Spleen (tissue), 11 donors: ENCODE data around the gene ABCG4. TPM values are rescaled to one million over a fixed set of nuclear protein-coding genes. Genes with fewer than 3 reads are reported as not detected.

Experiments
- DNase-seq: peaks from one replicate; pipeline ENCODE4 v3.0.0-alpha.2; 2020
- H3K27ac ChIP-seq, 8 donors: fragments of 200-600 bp; sonication (generic) in 7 of 8; 1 replicate in 4 of 8; 2 replicates in 4 of 8; pipeline versions ENCODE4 v1.5.0 to v1.8.0; 2016 to 2021; ENCODE audit warnings: inconsistent platforms in 4 of 8, mild to moderate bottlenecking in 4 of 8, moderate library complexity in 1 of 8
- H3K27me3 ChIP-seq, 7 donors: fragments of 200-600 bp; sonication (generic) in 6 of 7; replicated peaks in 1 of 7; 1 replicate in 4 of 7; 2 replicates in 3 of 7; pipeline versions ENCODE4 v1.5.0 to v1.8.0; 2016 to 2021; ENCODE audit warnings: inconsistent platforms in 3 of 7, mild to moderate bottlenecking in 1 of 7
- H3K36me3 ChIP-seq, 6 donors: fragments of 200-600 bp; sonication (generic) in 5 of 6; 1 replicate in 4 of 6; 2 replicates in 2 of 6; pipeline versions ENCODE4 v1.5.0 to v1.8.0; 2016 to 2021; ENCODE audit warnings: inconsistent platforms in 2 of 6
- H3K4me1 ChIP-seq, 6 donors: fragments of 200-600 bp; sonication (generic) in 5 of 6; 1 replicate in 3 of 6; 2 replicates in 3 of 6; pipeline versions ENCODE4 v1.5.0 to v1.8.0; 2016 to 2021; ENCODE audit warnings: inconsistent platforms in 3 of 6
- H3K4me3 ChIP-seq, 8 donors: fragments of 200-600 bp; sonication (generic) in 7 of 8; 1 replicate in 4 of 8; 2 replicates in 4 of 8; pipeline versions ENCODE4 v1.5.0 to v1.8.0; 2016 to 2021; ENCODE audit warnings: inconsistent platforms in 4 of 8, mild to moderate bottlenecking in 4 of 8, moderate library complexity in 2 of 8
- H3K9me3 ChIP-seq, 8 donors: fragments of 200-600 bp; sonication (generic) in 7 of 8; 1 replicate in 4 of 8; 2 replicates in 4 of 8; pipeline versions ENCODE4 v1.5.0 to v1.8.0; 2016 to 2021; ENCODE audit warnings: inconsistent platforms in 4 of 8
- POLR2A ChIP-seq, 3 donors: fragments of 450-650 bp; IDR thresholded peaks; one replicate each; pipeline ENCODE4 v1.5.1; 2017; ENCODE audit warnings: antibody characterized with exemption in 3 of 3, mild to moderate bottlenecking in 1 of 3
- POLR2AphosphoS5 ChIP-seq, 3 donors: sonication (generic); formaldehyde crosslinking; IDR thresholded peaks; one replicate each; pipeline ENCODE4 v1.5.1; 2017; ENCODE audit warnings: antibody characterized with exemption in 3 of 3
- WGBS, 5 donors: extraction: QIAGEN DNeasy Blood & Tissue Kit in 3 of 5; methylation state at CpG; one replicate each; pipeline versions ENCODE4 v1.1.5 to v1.1.7; 2013 to 2018; 5-methylcytosine and 5-hydroxymethylcytosine counted together
- intact Hi-C: fragments of 100-400 bp; cut with DNase I; formaldehyde crosslinking; loops from one replicate; pipeline ENCODE4 v1.15.0; 2023; ENCODE audit warnings: low total_unique reads
- polyA plus RNA-seq, 3 donors: library from polyadenylated mRNA; stranded (reverse); fragments of 200-250 nt; gene quantifications; one replicate each; pipeline ENCODE4 v1.2.1, GENCODE V29; 2013
- total RNA-seq, 7 donors: library from RNA; depleted of rRNA in 3 of 7; stranded (reverse); fragments of >200 nt in 3 of 7; fragmentation: NEBNext Ultra II Directional in 4 of 7; extraction: Animal tissue kit (Norgen Biotek cat#: 25700) in 4 of 7; gene quantifications; one replicate each; pipeline versions ENCODE4 v1.1.0 to v1.2.1, GENCODE V29; 2016 to 2021
- TF ChIP-seq, protein P1 (sequence below), 11 experiments: fragments of 200-600 bp in 7 of 11; fragments of 450-650 bp in 4 of 11; sonication (generic) in 4 of 11; IDR thresholded peaks in 8 of 11; conservative IDR thresholded peaks in 3 of 11; 1 replicate in 7 of 11; 2 replicates in 4 of 11; pipeline versions ENCODE4 v1.4.0 to v1.8.0; 2016 to 2021; ENCODE audit warnings: antibody characterized with exemption in 11 of 11, inconsistent platforms in 4 of 11, mild to moderate bottlenecking in 1 of 11
- donor health status: healthy with polysubstance abuse.
- donor health status: DM: no; HTN: no; CAD: no; lungs with moderate emphysema.
- donor health status: DM: no; HTN: no; CAD: no.
- donor health status: Bipolar disorder and iron deficiency.
- donor health status: healthy.
- donor health status: DM: no; HTN: no; CAD: no.
- donor health status: DM: yes; HTN: yes; CAD: no.

The ABCG4 gene
- total and polyA plus RNA-seq, 10 donors: 0.03 to 0.32 (median 0.20) TPM; not detected in 4

DNA sequence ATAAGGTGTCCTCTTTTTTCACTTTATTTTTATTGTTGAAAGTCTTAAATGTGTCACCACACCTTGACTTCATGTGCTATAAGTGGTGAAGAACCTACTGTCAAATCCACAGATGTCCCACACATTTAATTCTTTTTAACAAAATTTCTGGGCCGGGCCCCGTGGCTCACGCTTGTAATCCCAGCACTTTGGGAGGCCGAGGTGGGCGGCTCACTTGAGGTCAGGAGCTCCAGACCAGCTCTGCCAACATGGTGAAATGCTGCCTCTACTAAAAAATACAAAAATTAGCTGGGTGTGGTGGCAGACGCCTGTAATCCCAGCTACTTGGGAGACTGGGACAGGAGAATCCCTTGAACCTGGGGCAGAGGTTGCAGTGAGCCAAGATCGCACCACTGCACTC lies 60.3 kb downstream of the ABCG4 start:
- intact Hi-C loops: no loop called here
- 90 to 96% (median 91%) methylated on average over 7 of the region's 7 CpGs for WGBS, 5 donors
- no peaks in the 10 kb centered on the region for H3K9me3 ChIP-seq
- DNase-seq: peak; percentile 28
- H3K4me1 ChIP-seq: peaks cover 14 to 90% (median 64%) of the 10 kb centered on the region in 6 donors
- no peaks in the 10 kb centered on the region for H3K36me3 ChIP-seq
- no peaks in the 10 kb centered on the region for H3K27me3 ChIP-seq
- H3K4me3 ChIP-seq: no peak overlapping the region
- no peak for TF ChIP-seq POLR2A (IDR thresholded peaks at IDR 0.05)
- TF ChIP-seq, protein P1, sequence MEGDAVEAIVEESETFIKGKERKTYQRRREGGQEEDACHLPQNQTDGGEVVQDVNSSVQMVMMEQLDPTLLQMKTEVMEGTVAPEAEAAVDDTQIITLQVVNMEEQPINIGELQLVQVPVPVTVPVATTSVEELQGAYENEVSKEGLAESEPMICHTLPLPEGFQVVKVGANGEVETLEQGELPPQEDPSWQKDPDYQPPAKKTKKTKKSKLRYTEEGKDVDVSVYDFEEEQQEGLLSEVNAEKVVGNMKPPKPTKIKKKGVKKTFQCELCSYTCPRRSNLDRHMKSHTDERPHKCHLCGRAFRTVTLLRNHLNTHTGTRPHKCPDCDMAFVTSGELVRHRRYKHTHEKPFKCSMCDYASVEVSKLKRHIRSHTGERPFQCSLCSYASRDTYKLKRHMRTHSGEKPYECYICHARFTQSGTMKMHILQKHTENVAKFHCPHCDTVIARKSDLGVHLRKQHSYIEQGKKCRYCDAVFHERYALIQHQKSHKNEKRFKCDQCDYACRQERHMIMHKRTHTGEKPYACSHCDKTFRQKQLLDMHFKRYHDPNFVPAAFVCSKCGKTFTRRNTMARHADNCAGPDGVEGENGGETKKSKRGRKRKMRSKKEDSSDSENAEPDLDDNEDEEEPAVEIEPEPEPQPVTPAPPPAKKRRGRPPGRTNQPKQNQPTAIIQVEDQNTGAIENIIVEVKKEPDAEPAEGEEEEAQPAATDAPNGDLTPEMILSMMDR (IDR thresholded peaks at IDR 0.05 in 8 of 11, conservative IDR thresholded peaks at IDR 0.05 in 3 of 11): no peak
- no peak for TF ChIP-seq POLR2AphosphoS5 (IDR thresholded peaks at IDR 0.05)
- no peak overlapping the region for H3K27ac ChIP-seq

DNA sequence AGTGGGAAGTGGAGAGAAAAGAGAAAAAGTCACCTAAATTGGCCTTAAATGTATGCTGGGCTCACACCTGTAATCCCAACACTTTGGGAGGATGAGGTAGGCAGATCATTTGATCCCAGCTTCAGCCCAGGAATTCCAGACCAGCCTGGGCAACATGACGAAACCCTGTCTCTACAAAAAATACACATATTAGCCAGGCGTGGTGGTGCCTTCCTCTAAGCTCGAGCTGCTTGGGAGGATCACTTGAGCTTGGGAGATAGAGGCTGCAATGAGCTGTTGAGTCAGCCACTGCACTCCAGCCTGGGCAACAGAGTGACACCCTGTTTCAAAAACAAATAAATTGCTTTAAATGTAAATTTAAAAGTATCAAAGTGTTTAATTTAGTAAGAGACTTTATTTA lies 61.2 kb downstream of the ABCG4 start:
- Histone ChIP-seq H3K36me3 (no peaks in the 10 kb centered on the region), H3K27me3 (no peaks in the 10 kb centered on the region), H3K27ac (no peak overlapping the region), H3K4me3 (no peak overlapping the region), H3K4me1 (peaks cover 13 to 90% (median 58%) of the 10 kb centered on the region in 6 donors), H3K9me3 (no peaks in the 10 kb centered on the region)
- intact Hi-C loops: no loop called here
- TF ChIP-seq, protein P1 (IDR thresholded peaks at IDR 0.05 in 8 of 11, conservative IDR thresholded peaks at IDR 0.05 in 3 of 11): no peak
- no peak for TF ChIP-seq POLR2A (IDR thresholded peaks at IDR 0.05)
- peak; percentile 21 for DNase-seq
- WGBS, 5 donors: 63 to 88% (median 73%) methylated on average over 3 of the region's 3 CpGs

Other genes with a start within 250 kb of the ABCG4 start
- gene BCL9L, start 223.1 kb upstream of the ABCG4 start, total RNA-seq: 10 to 100 TPM; 19.8 to 58.0 (median 39.0) TPM
- 10 to 100 TPM in 1 of 3 donors, 1 to 10 TPM in 2; 2.5 to 14.2 (median 2.6) TPM for gene BCL9L, start 223.1 kb upstream of the ABCG4 start, polyA plus RNA-seq
- not detected for gene UPK2, start 192.8 kb upstream of the ABCG4 start, total RNA-seq
- gene UPK2, start 192.8 kb upstream of the ABCG4 start, polyA plus RNA-seq: under 1 TPM in 2 of 3 donors, not detected in 1; 0.09 to 0.13 TPM
- not detected for gene FOXR1, start 177.3 kb upstream of the ABCG4 start, total RNA-seq
- gene FOXR1, start 177.3 kb upstream of the ABCG4 start, polyA plus RNA-seq: not detected
- 10 to 100 TPM; 39.2 to 86.2 (median 66.7) TPM for gene CENATAC, start 150.9 kb upstream of the ABCG4 start, total RNA-seq
- 10 to 100 TPM; 27.0 to 80.8 (median 44.1) TPM for gene CENATAC, start 150.9 kb upstream of the ABCG4 start, polyA plus RNA-seq
- gene RPS25, start 130.7 kb upstream of the ABCG4 start, total RNA-seq: 1,000 to 10,000 TPM in 6 of 7 donors, 100 to 1,000 TPM in 1; 945 to 1,264 (median 1,141) TPM
- 1,000 to 10,000 TPM; 4,407 to 5,214 (median 4,978) TPM for gene RPS25, start 130.7 kb upstream of the ABCG4 start, polyA plus RNA-seq
- 10 to 100 TPM; 43.0 to 61.8 (median 54.4) TPM for gene TRAPPC4, start 130.3 kb upstream of the ABCG4 start, total RNA-seq
- gene TRAPPC4, start 130.3 kb upstream of the ABCG4 start, polyA plus RNA-seq: 10 to 100 TPM; 33.1 to 53.0 (median 47.6) TPM
- gene SLC37A4, start 118.2 kb upstream of the ABCG4 start, total RNA-seq: 10 to 100 TPM in 6 of 7 donors, 1 to 10 TPM in 1; 9.9 to 26.0 (median 15.9) TPM
- gene SLC37A4, start 118.2 kb upstream of the ABCG4 start, polyA plus RNA-seq: 10 to 100 TPM in 2 of 3 donors, 1 to 10 TPM in 1; 8.2 to 12.6 (median 10.1) TPM
- gene HYOU1, start 91.8 kb upstream of the ABCG4 start, total RNA-seq: 100 to 1,000 TPM in 3 of 7 donors, 10 to 100 TPM in 4; 48.2 to 131 (median 80.8) TPM
- 10 to 100 TPM; 12.3 to 22.7 (median 15.5) TPM for gene HYOU1, start 91.8 kb upstream of the ABCG4 start, polyA plus RNA-seq
- gene VPS11, start 81.2 kb upstream of the ABCG4 start, total RNA-seq: 10 to 100 TPM; 30.1 to 48.7 (median 44.8) TPM
- 10 to 100 TPM; 41.8 to 66.7 (median 42.4) TPM for gene VPS11, start 81.2 kb upstream of the ABCG4 start, polyA plus RNA-seq
- gene HMBS, start 64.2 kb upstream of the ABCG4 start, total RNA-seq: 10 to 100 TPM in 6 of 7 donors, 1 to 10 TPM in 1; 7.4 to 42.6 (median 14.1) TPM
- 10 to 100 TPM; 22.8 to 42.0 (median 23.3) TPM for gene HMBS, start 64.2 kb upstream of the ABCG4 start, polyA plus RNA-seq
- gene DPAGT1, start 47.2 kb upstream of the ABCG4 start, total RNA-seq: 10 to 100 TPM; 27.7 to 58.9 (median 37.3) TPM
- gene DPAGT1, start 47.2 kb upstream of the ABCG4 start, polyA plus RNA-seq: 10 to 100 TPM; 20.7 to 28.9 (median 26.4) TPM
- 10 to 100 TPM; 15.2 to 19.6 (median 17.6) TPM for gene C2CD2L, start 41.7 kb upstream of the ABCG4 start, total RNA-seq
- 10 to 100 TPM in 1 of 3 donors, 1 to 10 TPM in 2; 5.8 to 13.3 (median 9.8) TPM for gene C2CD2L, start 41.7 kb upstream of the ABCG4 start, polyA plus RNA-seq
- 10 to 100 TPM; 30.4 to 40.7 (median 34.3) TPM for gene HINFP, start 27.5 kb upstream of the ABCG4 start, total RNA-seq
- gene HINFP, start 27.5 kb upstream of the ABCG4 start, polyA plus RNA-seq: 10 to 100 TPM; 12.8 to 19.6 (median 13.4) TPM
- gene NLRX1, start 19.7 kb downstream of the ABCG4 start, total RNA-seq: 10 to 100 TPM; 13.2 to 18.7 (median 15.4) TPM
- 10 to 100 TPM in 1 of 3 donors, 1 to 10 TPM in 2; 3.6 to 10.6 (median 5.3) TPM for gene NLRX1, start 19.7 kb downstream of the ABCG4 start, polyA plus RNA-seq
- not detected for gene NHERF4, start 36.4 kb downstream of the ABCG4 start, total RNA-seq
- gene NHERF4, start 36.4 kb downstream of the ABCG4 start, polyA plus RNA-seq: under 1 TPM in 1 of 3 donors, not detected in 2; 0.12 TPM
- 10 to 100 TPM; 41.0 to 56.3 (median 48.9) TPM for gene CBL, start 57.3 kb downstream of the ABCG4 start, total RNA-seq
- 10 to 100 TPM in 1 of 3 donors, 1 to 10 TPM in 2; 9.4 to 10.1 (median 9.5) TPM for gene CBL, start 57.3 kb downstream of the ABCG4 start, polyA plus RNA-seq
- gene MCAM, start 168.1 kb downstream of the ABCG4 start, total RNA-seq: 100 to 1,000 TPM in 4 of 7 donors, 10 to 100 TPM in 3; 24.2 to 612 (median 139) TPM
- gene MCAM, start 168.1 kb downstream of the ABCG4 start, polyA plus RNA-seq: 10 to 100 TPM; 10.3 to 19.3 (median 12.2) TPM
- gene RNF26, start 185.5 kb downstream of the ABCG4 start, total RNA-seq: 10 to 100 TPM; 13.6 to 18.2 (median 16.5) TPM
- 10 to 100 TPM in 2 of 3 donors, 1 to 10 TPM in 1; 8.6 to 13.2 (median 10.0) TPM for gene RNF26, start 185.5 kb downstream of the ABCG4 start, polyA plus RNA-seq
- 10 to 100 TPM; 21.3 to 55.0 (median 35.8) TPM for gene C1QTNF5, start 191.8 kb downstream of the ABCG4 start, total RNA-seq
- gene C1QTNF5, start 191.8 kb downstream of the ABCG4 start, polyA plus RNA-seq: 10 to 100 TPM; 10.3 to 29.0 (median 20.2) TPM
- gene MFRP, start 197.7 kb downstream of the ABCG4 start, total RNA-seq: under 1 TPM in 1 of 7 donors, not detected in 6; 0.16 TPM
- gene MFRP, start 197.7 kb downstream of the ABCG4 start, polyA plus RNA-seq: under 1 TPM; 0.02 to 0.03 (median 0.02) TPM
- gene USP2, start 232.6 kb downstream of the ABCG4 start, total RNA-seq: under 1 TPM; 0.28 to 0.88 (median 0.60) TPM
- gene USP2, start 232.6 kb downstream of the ABCG4 start, polyA plus RNA-seq: under 1 TPM; 0.15 to 0.58 (median 0.27) TPM